Mesenteric fat pad (tissue), 1 donor: ENCODE results near the gene FSD1. TPM values are rescaled to one million over a fixed set of nuclear protein-coding genes. Genes with fewer than 3 reads are reported as not detected.

ENCODE experiments used
- total RNA-seq: library from RNA; stranded (reverse); fragmentation: NEBNext Ultra II Directional; extraction: Animal tissue kit (Norgen Biotek cat#: 25700); gene quantifications from one replicate; pipeline ENCODE4 v1.2.1, GENCODE V29; 2021
- donor health status: DM: yes; HTN: yes; CAD: no.

FSD1 gene
- total RNA-seq, 1 donor from 2014 or later = not detected

Other genes with a start within 250 kb of the FSD1 start
- gene ZBTB7A, start 237.7 kb upstream of the FSD1 start, total RNA-seq = 51.2 TPM
- gene MAP2K2, start 180.5 kb upstream of the FSD1 start, total RNA-seq = 110 TPM
- gene CREB3L3, start 151.0 kb upstream of the FSD1 start, total RNA-seq = 1.00 TPM
- 20.7 TPM for gene SIRT6, start 122.0 kb upstream of the FSD1 start, total RNA-seq
- 1.4 TPM for gene ANKRD24, start 121.9 kb upstream of the FSD1 start, total RNA-seq
- gene EBI3, start 75.1 kb upstream of the FSD1 start, total RNA-seq = 5.8 TPM
- 15.1 TPM for gene YJU2, start 57.5 kb upstream of the FSD1 start, total RNA-seq
- not detected for gene SHD, start 25.3 kb upstream of the FSD1 start, total RNA-seq
- 0.45 TPM for gene TMIGD2, start 2.2 kb upstream of the FSD1 start, total RNA-seq
- 3.0 TPM for gene STAP2, start 34.2 kb downstream of the FSD1 start, total RNA-seq
- gene MPND, start 39.0 kb downstream of the FSD1 start, total RNA-seq = 14.4 TPM
- 91.2 TPM for gene SH3GL1, start 95.9 kb downstream of the FSD1 start, total RNA-seq
- gene CHAF1A, start 98.0 kb downstream of the FSD1 start, total RNA-seq = 6.0 TPM
- gene UBXN6, start 153.2 kb downstream of the FSD1 start, total RNA-seq = 119 TPM
- 22.8 TPM for gene HDGFL2, start 167.7 kb downstream of the FSD1 start, total RNA-seq
- 2,078 TPM for gene PLIN4, start 213.9 kb downstream of the FSD1 start, total RNA-seq
- 62.5 TPM for gene PLIN5, start 230.6 kb downstream of the FSD1 start, total RNA-seq
- gene LRG1, start 235.4 kb downstream of the FSD1 start, total RNA-seq = 4.0 TPM